Suprapubic skin (tissue), 4 donors: ENCODE measurements around the gene CSTF2T. TPM values are rescaled to one million over a fixed set of nuclear protein-coding genes. Genes with fewer than 3 reads are reported as not detected.

Experiments used
- DNase-seq, 2 donors: peaks; one replicate each; pipeline ENCODE4 v3.0.0-alpha.2; 2019; ENCODE audit warnings: low spot score in 2 of 2
- H3K27ac ChIP-seq: fragments of 200-600 bp; sonication (generic); one replicate; pipeline ENCODE4 v1.5.1; 2019
- H3K27me3 ChIP-seq: fragments of 200-600 bp; sonication (generic); one replicate; pipeline ENCODE4 v1.5.1; 2019
- H3K36me3 ChIP-seq: fragments of 200-600 bp; sonication (generic); one replicate; pipeline ENCODE4 v1.5.1; 2019
- H3K4me1 ChIP-seq: fragments of 200-600 bp; sonication (generic); one replicate; pipeline ENCODE4 v1.5.1; 2019
- H3K4me3 ChIP-seq: fragments of 200-600 bp; sonication (generic); one replicate; pipeline ENCODE4 v1.5.1; 2019; ENCODE audit warnings: mild to moderate bottlenecking
- H3K9me3 ChIP-seq: fragments of 200-600 bp; sonication (generic); one replicate; pipeline ENCODE4 v1.5.1; 2019
- CTCF ChIP-seq, 2 donors: fragments of 200-600 bp in 1 of 2; fragments of 450-650 bp in 1 of 2; sonication (generic) in 1 of 2; IDR thresholded peaks; one replicate each; pipeline ENCODE4 v1.5.1; 2016 to 2019; ENCODE audit warnings: antibody characterized with exemption in 2 of 2, mild to moderate bottlenecking in 1 of 2, moderate library complexity in 1 of 2
- EP300 ChIP-seq: sonication (generic); formaldehyde crosslinking; IDR thresholded peaks from one replicate; pipeline ENCODE4 v1.6.1; 2017; ENCODE audit warnings: antibody characterized with exemption
- POLR2A ChIP-seq, 2 donors: fragments of 450-650 bp; IDR thresholded peaks; one replicate each; pipeline ENCODE4 v1.6.1; 2017; ENCODE audit warnings: antibody characterized with exemption in 2 of 2, mild to moderate bottlenecking in 2 of 2, moderate library complexity in 2 of 2
- POLR2AphosphoS5 ChIP-seq, 3 donors: sonication (generic); formaldehyde crosslinking; IDR thresholded peaks; one replicate each; pipeline ENCODE4 v1.6.1; 2017; ENCODE audit warnings: antibody characterized with exemption in 3 of 3
- WGBS: methylation state at CpG from one replicate; pipeline ENCODE4 v1.1.5; 2018; 5-methylcytosine and 5-hydroxymethylcytosine counted together
- total RNA-seq, 4 donors: library from RNA; depleted of rRNA; stranded (reverse); fragments of >200 nt; gene quantifications; one replicate each; pipeline ENCODE4 v1.1.0, GENCODE V29; 2016

The CSTF2T gene, protein sequence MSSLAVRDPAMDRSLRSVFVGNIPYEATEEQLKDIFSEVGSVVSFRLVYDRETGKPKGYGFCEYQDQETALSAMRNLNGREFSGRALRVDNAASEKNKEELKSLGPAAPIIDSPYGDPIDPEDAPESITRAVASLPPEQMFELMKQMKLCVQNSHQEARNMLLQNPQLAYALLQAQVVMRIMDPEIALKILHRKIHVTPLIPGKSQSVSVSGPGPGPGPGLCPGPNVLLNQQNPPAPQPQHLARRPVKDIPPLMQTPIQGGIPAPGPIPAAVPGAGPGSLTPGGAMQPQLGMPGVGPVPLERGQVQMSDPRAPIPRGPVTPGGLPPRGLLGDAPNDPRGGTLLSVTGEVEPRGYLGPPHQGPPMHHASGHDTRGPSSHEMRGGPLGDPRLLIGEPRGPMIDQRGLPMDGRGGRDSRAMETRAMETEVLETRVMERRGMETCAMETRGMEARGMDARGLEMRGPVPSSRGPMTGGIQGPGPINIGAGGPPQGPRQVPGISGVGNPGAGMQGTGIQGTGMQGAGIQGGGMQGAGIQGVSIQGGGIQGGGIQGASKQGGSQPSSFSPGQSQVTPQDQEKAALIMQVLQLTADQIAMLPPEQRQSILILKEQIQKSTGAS
- total RNA-seq = 10 to 100 TPM; 14.2 to 17.5 (median 15.1) TPM

GRCh38 chr10:51699475-51700227 lies at the start of gene CSTF2T:
CSTF2T (minus strand) TSS chr10:51699595; CDS start chr10:51699549, 46 bp downstream.
- H3K4me3 ChIP-seq = peak within 1 kb of the TSS; percentile 76
- H3K4me1 ChIP-seq = peaks cover 42% of the 10 kb centered on the region
- WGBS = under 1% methylated on average over 45 of the region's 45 CpGs
- no peaks in the 10 kb centered on the region for H3K27me3 ChIP-seq
- DNase-seq = peak; percentile 90 to 91
- H3K9me3 ChIP-seq = no peaks in the 10 kb centered on the region
- H3K27ac ChIP-seq = peak within 1 kb of the TSS; percentile 97
- peak in 1 of 2 donors; percentile 58 for TF ChIP-seq POLR2A (IDR thresholded peaks at IDR 0.05)
- no peak for TF ChIP-seq CTCF (IDR thresholded peaks at IDR 0.05)
- TF ChIP-seq POLR2AphosphoS5 (IDR thresholded peaks at IDR 0.05) = peak; percentile 25 to 80 (median 71)
- TF ChIP-seq EP300 = no peak
- H3K36me3 ChIP-seq = peaks cover 5% of the 10 kb centered on the region

DNA sequence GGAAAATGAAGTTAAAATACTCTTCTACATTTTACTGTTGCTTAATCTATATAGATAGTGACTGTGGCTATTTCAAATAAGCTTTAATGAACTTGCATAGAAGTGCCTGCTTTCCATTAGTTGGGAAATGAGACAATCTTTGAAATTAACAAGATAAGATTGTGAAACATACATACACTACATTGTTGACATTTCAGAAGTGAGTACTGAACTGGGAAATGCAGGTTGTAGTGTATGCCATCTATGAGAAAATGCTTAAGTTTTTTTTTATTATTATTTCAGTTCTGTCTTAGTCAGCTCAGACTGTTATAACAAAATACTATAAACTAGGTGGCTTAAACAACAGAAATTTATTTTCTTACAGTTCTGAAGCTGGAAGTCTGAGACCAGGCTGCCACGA lies 49.6 kb upstream of the CSTF2T start:
- H3K36me3 ChIP-seq = no peaks in the 10 kb centered on the region
- no peak overlapping the region for H3K27ac ChIP-seq
- no peak overlapping the region for H3K4me3 ChIP-seq
- H3K27me3 ChIP-seq = no peaks in the 10 kb centered on the region
- TF ChIP-seq EP300 (no peak), POLR2AphosphoS5 (IDR thresholded peaks at IDR 0.05) (no peak), POLR2A (IDR thresholded peaks at IDR 0.05) (no peak), CTCF (IDR thresholded peaks at IDR 0.05) (no peak)
- 95% methylated on average over 1 of the region's 1 CpG for WGBS
- H3K9me3 ChIP-seq = no peaks in the 10 kb centered on the region
- no peak for DNase-seq
- H3K4me1 ChIP-seq = no peaks in the 10 kb centered on the region

DNA sequence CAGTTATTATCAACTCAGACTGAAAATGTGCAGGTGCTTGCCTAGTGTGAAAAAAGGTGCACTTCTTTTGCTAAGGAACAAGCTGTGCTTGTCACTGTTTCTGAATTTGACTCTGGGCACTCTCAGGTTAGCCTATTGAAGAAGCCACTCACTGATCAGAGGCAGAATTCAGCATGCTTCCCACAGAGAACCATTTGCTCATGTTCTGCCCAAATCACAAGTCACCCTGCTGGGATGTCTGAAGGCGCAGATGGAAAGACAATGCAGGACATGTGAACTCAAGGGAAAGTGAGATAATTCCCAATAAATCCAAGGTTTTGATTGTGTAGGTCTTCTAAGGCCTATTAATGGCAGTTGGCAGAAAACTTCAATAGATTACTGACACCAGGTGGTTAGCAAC lies 47.8 kb upstream of the CSTF2T start:
- 93% methylated on average over 1 of the region's 1 CpG for WGBS
- H3K4me1 ChIP-seq = no peaks in the 10 kb centered on the region
- H3K9me3 ChIP-seq = no peaks in the 10 kb centered on the region
- H3K27me3 ChIP-seq = no peaks in the 10 kb centered on the region
- DNase-seq = no peak
- H3K36me3 ChIP-seq = no peaks in the 10 kb centered on the region
- no peak overlapping the region for H3K4me3 ChIP-seq
- TF ChIP-seq POLR2AphosphoS5 (IDR thresholded peaks at IDR 0.05) = no peak
- H3K27ac ChIP-seq = no peak overlapping the region

DNA sequence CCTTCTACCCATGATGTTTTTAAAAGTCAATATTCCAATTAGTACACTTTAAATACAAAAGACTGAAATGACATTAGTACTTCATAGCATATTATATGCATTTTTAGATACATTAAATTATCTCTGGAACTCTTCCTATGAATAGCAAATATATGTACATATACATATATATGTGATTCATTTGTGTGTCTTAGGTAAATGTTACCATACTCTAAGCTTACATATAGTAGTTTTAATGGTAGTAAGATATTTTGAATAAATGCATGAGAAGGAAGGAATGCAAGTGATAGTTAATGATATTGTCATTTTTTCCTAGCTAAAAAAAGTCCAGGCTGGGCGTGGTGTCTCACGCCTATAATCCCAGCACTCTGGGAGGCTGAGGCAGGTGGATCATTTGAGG lies 46.0 kb upstream of the CSTF2T start:
- H3K27ac ChIP-seq = no peak overlapping the region
- H3K4me3 ChIP-seq = no peak overlapping the region
- H3K36me3 ChIP-seq = no peaks in the 10 kb centered on the region
- no peaks in the 10 kb centered on the region for H3K9me3 ChIP-seq
- no peaks in the 10 kb centered on the region for H3K4me1 ChIP-seq
- H3K27me3 ChIP-seq = no peaks in the 10 kb centered on the region
- DNase-seq = no peak
- TF ChIP-seq EP300 (no peak), POLR2A (IDR thresholded peaks at IDR 0.05) (no peak), POLR2AphosphoS5 (IDR thresholded peaks at IDR 0.05) (no peak), CTCF (IDR thresholded peaks at IDR 0.05) (no peak)
- 96% methylated on average over 2 of the region's 2 CpGs for WGBS

- Histone ChIP-seq H3K9me3 (no peaks in the 10 kb centered on the region), H3K27me3 (no peaks in the 10 kb centered on the region), H3K4me3 (no peak overlapping the region), H3K27ac (no peak overlapping the region), H3K4me1 (no peaks in the 10 kb centered on the region), H3K36me3 (no peaks in the 10 kb centered on the region)
- DNase-seq = no peak
- WGBS = 90% methylated on average over 6 of the region's 6 CpGs
- TF ChIP-seq POLR2AphosphoS5 (IDR thresholded peaks at IDR 0.05) = no peak
- no peak for TF ChIP-seq POLR2A (IDR thresholded peaks at IDR 0.05)
- TF ChIP-seq CTCF (IDR thresholded peaks at IDR 0.05) = no peak
- TF ChIP-seq EP300 = no peak
These were observed 45.0 kb upstream of the CSTF2T start for GRCh38 chr10:51744235-51745000.
